Measurements from ENCODE around the gene ANKS1B.

DNA sequence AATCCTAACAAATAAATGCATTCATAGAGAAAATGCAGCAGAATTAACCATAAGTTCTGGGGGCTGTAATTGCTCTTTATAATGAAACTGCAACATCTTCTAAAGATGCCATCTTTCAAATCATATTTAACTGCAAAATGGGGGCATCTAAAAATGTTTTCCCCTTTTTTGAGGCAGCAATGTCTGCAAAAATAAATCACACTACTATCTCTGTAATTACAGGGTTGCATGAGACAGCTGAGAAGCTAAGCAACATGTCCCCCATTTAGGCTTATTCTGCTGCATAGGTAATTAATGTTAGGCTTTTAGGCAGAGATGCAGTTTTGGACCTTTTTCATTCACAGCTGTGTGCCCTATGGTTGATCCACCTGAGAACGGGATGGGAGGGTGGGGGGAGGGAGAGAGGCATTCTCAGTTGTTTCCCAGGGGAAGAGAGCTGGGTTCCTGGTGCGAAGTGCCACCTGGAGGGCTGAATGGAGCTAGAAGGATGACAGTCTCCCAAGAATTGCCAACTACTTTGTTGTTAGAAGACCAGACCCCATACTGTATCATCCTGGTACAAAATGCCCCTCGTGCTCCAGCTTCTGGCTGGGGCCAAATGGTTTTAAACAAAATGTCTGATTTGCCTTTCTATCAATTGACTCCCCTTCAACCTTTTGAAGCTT is 1185.5 kb downstream of the ANKS1B start:
- TF ChIP-seq CTCF (IDR thresholded peaks at IDR 0.05): no peak
- TF ChIP-seq POLR2A (IDR thresholded peaks at IDR 0.05): no peak
